HG02884 (cell line): ENCODE data around the gene SBK2.

Experiments
- ATAC-seq: cut with Tn5 transposase; IDR thresholded peaks from one replicate; pipeline ENCODE4 v1.9.1; 2021; ENCODE audit warnings: mild to moderate bottlenecking, moderate library complexity; ENCODE audit not compliant: unreplicated experiment

Gene SBK2

DNA sequence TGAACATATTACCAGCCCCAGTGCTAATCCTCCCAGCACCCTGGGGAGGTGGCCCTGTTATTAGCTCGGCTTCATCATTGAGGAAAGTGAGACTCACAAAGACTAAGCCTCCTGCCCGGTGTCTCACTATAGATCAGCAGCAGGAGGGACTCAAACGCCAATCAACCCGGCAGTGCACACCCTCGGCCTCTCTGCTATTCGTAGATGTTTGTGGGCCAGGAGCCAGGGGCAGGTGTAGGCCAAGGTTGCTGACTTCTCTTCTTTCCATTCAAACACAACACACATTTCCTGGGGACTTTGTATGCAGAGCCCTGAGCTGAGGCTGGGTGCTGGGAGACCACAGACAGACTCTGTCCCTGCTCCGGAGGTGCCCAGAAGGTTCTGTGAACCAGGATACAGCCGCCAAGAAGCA is 17.8 kb upstream of the SBK2 start:
- ATAC-seq = no peak

DNA sequence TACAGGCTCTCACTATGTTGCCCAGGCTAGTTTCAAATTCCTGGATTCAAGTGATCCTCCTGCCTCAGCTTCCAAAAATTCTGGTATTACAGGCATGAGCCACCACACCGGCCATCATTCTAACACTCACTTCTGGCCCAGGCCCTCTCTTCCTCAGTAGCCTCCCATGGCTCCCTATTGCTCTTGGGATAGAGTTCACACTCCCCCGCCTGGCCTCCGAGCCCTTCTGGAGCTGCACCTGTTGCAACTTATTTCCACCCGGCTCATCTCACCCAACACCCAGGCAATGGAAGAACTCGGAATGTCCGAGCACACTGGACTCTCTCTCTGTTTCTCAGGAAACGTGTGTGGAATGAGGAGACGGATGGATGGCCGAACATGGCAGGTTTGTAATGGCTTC is 17.4 kb upstream of the SBK2 start:
- no peak for ATAC-seq

DNA sequence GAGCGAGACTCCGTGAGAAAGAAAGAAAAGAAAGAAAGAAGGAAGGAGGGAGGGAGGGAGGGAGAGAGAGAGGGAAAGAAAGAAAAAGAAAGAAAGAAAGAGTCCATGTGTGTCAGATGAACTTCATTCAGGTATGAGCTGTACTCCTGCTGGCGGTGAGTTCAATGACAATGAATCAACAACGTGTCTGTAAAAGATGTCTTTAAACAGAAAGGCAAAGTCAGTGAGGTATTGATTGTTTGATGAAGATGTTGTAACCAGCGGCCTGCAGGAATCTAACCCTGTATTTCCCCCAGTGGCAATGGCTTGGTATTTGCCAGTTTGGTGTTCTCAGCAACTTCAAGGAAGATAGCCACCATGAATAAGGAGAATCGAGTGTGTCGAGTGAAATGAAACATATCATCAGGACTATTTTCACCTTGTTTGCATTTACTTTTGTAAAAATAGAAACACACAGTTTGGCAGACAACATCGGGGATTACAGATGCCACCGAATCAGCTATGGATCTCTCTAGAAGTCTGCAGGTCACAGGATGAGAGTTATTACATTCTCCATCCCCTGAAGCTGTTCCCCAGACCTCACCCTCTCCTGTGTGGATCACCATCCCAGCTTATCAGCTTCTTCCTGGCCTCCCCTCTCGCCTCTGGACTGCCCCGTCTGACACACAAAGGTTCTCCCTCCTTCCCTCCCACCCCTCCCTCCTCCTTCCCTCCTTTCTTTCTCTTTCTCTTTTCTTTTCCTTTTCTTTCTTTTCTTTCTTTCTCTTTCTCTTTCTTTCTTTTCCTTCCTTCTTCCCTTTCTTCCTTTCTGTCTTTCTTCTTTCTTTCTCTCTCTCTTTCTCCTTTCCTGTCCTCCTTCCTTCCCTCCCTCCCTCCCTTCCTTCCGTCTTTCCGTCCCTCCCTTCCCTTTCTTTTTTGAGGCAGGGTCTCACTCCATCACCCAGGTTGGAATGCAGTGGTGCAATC is 16.6 kb upstream of the SBK2 start:
- ATAC-seq = no peak

DNA sequence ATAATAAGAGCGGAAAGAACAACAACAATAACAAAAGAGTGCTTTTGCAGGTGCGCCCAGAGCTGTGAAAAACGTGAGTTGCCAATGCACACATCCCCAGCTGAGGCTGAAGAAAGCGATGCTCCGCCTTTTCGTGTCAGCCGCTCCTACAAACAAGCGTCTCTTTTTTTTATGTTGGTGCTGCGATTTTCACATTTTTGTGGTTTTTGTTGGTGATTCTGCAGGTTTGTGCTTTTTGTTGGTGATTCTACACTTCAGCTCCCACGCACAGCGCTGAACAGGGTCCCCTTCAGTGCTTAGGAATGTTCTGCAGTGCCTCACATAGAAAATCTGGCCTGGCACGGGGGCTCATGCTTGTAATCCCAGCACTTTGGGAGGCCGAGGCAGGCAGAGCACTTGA is 15.7 kb upstream of the SBK2 start:
- ATAC-seq = no peak

DNA sequence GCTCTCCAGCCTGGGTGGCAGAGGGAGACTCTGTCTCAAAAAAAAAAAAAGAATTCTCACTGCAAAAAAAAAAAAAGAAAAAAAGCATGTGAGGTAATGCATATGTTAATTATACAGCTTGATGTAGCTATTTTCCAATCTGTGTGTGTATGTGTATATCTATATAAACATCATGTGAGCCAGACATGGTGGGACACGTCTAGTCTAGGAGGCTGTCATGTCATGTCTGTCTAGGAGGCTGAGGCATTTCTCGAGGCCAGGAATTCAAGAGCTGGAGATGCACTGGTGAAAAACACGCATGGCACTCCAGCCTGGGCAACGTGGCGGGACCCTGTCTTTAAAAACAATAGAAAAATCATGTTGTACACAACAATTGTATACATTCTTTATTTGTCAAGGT is 15.3 kb upstream of the SBK2 start:
- ATAC-seq = no peak

DNA sequence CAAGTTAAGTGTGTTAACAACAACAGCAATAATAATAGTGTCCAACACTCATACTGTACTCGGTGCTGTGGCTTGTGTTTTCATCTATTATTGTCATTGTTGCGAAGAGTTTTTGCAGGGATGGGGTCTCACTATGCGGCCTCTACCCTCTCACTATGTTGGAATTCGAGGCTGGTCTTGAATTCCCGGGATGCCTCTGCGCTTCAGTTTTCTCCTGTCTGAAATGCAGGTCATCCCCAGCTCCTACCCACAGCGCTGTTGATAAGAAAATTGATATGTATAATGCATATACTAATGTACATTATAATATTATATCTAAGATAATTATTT is 13.4 kb upstream of the SBK2 start:
- ATAC-seq = no peak

DNA sequence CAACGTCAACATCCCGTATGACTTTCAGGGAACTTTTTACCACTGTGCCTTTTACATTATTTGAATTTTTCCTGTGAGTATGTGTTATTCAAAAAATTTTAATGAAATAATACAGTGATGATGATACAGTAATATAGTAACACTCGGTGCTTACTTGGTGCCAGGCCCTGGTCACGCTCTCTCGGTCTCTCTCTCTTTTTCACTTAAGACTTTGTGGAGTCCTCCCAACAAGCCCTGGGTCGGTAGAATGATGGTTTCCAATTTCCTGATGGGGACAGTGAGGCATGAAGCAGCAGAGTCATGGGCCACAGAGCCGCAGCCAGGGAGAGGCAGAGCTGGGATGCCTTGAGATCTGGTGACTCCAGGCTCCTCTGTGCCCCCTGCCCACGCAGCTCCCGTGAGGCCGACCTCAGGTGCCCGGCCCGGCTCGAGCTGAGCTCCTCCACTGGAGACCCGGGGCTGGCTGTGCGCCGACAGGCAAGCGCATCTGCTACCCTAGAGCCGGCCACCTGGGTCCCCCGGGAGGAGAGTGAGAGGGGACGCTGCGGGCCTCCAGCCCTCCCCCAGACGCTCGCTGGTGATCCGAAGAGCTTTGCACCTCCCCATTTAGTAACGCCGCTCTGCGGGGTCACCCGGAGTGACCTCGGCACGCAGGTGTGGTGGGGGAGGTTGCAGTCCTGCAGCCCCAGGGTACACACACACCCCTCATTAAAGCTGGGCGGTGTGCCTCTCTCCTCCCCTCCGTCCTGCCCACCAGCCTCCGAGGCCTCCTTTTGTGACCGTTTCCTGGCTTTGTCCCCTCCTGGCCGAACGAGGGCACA is 12.8 kb upstream of the SBK2 start:
- no peak for ATAC-seq

DNA sequence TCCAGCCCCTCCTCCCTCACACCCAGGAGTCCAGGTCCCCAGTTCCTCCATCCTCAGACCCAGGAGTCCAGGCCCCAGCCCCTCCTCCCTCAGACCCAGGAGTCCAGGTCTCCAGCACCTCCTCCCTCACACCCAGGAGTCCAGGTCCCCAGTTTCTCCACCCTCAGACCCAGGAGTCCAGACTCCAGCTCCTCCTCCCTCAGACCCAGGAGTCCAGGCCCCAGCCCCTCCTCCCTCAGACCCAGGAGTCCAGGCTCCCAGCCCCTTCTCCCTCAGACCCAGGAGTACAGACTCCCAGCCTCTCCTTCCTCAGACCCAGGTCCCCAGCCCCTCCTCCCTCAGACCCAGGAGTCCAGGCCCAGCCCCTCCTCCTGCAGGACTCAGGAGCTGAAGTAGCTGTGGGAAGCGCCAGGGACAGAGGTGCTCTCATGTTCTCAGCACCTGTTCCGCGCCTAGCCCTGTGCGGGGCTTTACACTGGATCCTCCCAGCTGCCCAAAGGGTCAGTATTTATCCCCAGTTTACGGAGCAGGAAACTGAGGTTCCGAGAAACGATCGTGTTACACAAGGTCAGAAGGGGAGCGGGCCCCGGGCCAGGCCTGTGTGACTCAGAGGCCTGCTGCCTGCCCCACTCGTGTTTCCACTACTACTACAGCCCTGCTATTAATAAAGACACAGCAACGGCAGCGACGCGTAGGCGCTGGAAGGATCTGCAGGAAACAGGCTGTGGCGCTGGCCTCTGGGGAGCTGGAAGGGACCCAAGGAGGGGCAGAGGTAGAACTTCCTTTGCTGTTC is 10.1 kb upstream of the SBK2 start:
- no peak for ATAC-seq

DNA sequence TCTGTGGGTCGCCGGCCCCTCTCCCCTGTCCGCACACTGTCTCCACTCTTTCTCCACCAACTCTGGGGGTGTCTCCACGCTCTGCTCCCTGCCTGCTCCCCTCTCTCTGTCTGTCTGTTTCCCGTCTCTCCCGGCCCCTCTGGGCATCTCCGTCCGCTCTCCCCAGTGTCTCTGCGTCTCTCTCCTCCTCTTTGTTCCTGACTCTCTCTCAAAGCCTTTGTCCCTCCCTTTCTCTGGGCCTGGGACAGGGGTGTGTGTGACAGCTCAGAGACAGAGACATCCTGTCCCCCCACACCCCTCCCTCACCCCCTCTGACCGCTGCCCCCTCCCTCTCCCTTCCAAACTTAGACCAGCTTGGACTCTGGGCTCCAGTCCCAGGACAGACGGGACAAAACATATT is 9.1 kb upstream of the SBK2 start:
- no peak for ATAC-seq

DNA sequence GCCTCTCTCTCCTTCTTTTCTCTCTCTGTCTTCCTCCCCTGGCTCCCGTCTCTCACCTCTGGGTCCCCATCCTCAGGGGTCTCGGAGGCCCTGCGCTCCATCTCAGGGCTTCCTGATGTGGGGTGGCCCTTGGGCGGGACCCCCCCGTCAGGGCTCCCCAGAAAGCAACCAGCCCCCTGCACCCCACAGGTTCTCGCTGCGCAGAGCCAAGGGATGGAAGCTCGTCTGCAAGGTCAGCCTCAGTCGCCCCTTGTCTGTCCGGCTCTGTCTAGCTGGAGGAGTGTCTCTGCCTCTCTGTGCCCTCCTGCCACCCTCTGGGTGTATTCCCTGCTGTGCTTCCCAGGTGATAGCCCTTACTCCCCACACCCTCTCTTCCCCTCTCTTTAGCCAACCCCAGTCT is 8.5 kb upstream of the SBK2 start, which contains the start of gene SBK3:
Gene SBK3, minus strand, starts transcription at position 101 of the 400 bp plus-strand sequence. Its CDS starts 0 bp downstream, at position 101.
- no peak for ATAC-seq

DNA sequence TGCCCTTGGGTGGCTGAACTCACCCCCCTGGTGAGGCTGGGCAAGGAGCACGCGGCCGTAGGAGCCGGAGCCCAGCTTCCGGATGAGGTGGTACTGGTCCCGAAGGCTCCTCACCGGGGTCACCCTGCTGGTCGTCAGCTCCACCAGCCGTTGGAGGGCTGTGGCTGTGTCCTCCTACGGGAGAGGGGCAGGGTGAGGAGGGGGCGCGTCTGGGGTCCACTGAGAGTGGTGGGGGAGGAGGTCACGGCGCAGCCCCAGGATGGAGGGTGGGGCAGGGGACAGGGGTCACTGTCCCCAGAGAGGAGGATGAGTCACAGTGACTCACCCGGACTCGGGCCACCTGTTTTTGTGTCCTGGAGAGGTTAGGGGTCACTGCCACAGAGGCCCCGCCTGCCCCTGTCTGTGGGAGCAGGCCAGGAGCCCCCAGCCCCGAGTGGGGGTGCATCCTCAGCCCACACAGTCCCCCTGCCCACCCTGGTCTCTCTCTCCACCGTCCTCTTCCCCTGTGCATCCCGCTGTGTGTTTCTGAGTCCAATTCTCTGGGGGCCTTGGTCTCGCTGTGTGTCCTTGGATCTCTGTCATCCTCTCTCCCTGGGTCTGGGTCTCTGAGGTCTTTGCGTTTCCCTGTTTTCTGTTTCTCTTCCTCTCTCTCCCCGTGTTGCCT is 8.0 kb upstream of the SBK2 start:
- no peak for ATAC-seq

DNA sequence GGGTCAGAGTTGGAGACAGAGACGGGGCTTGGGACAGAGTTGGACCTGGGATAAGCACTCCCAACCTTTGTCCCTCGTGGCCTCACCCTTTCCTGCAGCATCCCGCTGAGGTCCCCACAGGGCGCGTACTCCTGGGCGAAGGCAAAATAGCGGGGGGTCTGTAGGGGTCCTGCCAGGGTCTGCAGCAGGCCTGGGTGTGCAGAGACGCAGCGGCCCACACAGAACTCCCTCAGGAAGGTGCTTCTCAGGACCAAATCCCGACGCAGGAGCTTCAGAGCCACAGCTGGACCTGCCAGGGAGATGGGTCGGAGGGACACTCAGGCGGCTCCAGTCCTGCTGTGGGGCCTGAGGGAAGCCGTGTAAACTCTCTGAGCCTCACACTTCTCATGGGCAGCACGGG is 7.1 kb upstream of the SBK2 start:
- no peak for ATAC-seq

DNA sequence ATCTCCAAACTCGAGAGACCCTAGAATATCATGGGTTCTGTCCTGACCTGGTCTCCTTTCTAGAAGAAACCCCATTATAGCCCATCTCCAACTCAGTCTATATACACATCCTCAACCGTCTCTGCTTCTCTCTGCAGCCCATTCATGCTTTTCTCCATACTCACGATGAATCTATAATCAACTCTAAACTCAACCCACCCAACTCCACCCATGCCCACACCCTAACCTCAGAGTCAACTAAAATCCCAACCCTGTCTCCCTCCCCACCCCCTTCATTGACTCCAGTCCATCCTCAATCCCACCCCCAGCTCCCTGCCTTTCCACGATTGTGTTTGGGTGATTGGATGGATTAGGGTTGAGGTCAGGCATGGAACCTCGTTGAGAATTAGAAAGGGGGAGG is 6.6 kb upstream of the SBK2 start:
- ATAC-seq = no peak

DNA sequence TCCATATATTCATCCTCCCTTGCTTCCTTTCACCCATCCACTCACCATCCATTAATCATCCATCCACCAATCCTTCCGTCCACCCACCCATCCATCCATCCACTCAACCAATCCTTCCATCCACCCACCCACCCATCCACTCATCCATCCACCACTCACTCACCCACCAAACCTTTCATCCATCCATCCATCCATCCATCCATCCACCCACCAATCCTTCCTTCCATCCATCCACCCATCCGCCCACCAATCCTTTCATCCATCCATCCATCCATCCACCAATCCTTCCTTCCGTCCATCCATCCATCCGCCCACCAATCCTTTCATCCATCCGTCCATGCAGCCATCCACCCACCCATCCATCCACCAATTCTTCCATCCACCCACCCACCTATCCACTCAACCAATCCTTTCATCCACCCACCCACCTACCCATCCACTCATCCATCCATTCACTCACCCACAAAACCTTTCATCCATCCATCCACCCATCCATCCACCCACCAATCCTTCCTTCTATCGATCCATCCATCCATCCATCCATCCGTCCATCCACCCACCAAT is 5.4 kb upstream of the SBK2 start:
- ATAC-seq = no peak

DNA sequence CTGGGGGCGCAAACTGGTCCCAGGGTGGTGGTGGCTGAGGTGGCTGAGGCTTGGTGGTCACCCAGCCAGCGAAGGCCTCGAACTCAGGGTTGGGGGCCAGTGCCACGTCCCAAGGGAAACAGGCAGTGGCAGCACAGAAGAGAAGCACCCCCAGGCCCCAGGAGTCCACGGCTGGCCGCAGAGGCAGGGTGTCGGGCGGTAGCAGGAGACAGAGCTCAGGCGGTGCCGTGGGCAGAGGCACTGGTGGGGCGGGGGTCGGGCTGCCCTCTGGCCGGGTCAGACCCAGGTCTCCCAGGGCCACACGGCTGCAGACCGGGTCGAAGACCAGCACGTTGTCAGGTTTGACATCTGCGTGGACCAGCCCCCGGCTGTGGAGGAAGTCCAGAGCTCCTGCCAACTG is 4.2 kb upstream of the SBK2 start:
- ATAC-seq = no peak

DNA sequence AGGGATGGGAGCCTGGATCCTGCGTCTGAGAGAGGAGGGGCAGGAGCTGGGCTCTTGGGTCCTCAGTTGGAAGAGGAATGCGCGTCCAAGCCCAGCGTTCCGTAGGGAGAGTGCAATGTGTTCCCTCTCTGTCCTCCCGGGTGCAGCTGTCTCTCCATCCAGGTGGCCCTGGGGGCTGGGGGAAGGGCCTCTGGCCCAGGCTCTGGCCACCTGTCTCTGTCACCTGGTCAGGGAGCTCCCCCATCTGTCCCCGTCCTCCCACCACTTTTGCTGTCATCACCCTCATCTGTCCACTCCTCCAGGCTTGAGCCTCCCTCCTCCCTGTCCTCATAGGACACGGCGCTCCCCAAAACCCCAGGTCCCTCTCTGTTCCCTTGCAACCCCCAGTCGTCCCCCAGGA is 3.7 kb upstream of the SBK2 start:
- ATAC-seq = no peak

DNA sequence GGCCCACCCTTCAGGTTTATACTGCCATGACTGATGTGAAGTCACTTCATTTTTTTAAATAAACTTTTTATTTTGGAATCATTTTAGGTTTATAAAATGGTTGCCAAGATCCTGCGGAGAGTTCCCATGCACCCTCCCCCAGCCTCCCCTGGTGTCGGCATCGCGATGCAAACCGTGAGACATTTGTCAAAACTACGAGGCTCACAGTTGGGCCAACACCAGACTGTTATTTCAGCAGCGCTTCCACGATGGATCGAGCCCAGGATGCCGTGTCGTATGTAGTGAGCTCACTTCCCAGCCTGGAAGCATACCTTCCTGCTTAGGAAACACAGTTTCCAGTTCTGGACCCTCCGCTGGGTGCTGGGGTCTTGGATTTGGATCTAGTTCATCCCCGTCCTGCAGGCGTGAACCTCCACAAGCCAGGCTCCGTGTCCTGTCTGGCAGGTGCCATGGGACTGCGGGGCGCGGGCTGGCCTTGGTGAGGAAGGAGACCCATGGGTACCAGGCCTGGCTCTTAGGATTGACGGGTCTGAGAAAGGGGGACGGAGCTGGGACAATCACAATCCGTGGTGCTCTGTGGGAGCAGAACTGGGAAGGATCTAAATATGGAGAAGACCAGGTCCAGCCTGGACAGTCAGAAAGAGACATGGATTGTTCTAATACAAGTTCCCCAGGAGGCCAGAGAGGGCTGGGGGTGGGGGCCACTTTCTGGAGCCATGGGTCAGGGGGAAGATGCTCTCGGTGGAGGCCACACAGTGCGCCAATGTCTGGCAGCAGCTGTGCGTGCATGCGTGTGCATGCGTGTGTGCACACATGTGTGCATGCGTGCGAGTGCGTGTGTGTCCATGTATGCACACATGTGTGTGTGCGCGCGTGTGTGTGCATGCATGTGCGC is 2.4 kb upstream of the SBK2 start:
- ATAC-seq = no peak

DNA sequence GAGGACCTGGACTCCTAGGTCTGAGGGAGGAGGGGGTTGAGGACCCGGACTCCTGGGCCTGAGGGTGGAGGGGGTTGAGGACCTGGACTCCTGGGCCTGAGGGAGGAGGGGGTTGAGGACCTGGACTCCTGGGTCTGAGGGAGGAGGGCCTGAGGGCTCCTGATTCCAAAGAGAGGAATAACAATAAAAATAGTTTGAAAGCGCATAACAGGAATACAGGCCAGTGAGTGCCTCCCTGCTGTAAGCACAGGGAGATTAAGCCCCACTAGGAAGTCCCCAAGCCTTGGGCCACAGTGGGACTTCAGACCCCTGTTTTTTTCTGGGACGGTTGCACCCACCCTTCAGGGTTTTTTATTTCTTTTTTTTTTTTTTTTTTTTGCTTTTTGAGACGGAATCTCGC is 1.2 kb upstream of the SBK2 start:
- no peak for ATAC-seq

DNA sequence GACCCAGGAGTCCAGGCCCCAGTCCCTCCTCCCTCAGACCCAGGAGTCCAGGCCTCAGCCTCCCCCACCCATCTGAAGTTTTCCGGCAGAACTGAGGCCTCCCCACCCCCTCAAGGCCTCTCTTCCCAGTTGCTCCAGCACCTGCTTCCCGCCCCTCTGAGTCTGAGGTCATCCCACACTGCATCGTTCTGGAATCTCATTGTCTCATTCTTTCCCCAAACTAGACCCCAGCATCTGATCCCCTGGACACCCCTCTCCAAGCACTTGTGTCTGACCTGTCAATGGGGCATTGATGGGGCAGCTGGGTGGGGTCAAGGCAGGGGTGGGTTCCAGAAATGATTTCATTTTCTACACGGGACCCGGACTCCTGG is 793 bp upstream of the SBK2 start:
- ATAC-seq = no peak

DNA sequence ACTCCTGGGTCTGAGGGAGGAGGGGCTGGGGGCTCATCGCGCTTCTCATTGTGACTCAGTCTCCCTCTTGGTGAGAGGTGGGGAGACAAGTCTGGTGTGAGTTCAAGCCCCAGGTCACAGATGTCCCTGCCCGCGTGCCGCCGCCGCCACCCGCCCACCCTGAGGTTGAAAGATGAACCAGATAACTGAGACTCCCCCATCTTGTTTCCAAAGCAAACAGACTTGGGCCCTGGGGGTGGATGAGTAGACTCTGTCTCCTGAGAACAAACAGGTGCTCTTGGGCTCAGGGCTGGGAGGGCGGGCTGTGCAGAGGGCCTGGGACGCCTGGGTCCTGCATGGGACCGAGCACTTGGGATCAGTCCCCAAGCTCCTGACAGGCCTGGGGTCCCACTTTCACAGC is 567 bp downstream of the SBK2 start:
- ATAC-seq = no peak
